ENCODE results near the gene CXorf38.

- no peak for TF ChIP-seq POLR2A (IDR thresholded peaks at IDR 0.05; ENCODE audit: low read depth)
- no peak for TF ChIP-seq POLR2AphosphoS5 (IDR thresholded peaks at IDR 0.05)
- no peak for TF ChIP-seq CTCF (IDR thresholded peaks at IDR 0.05)
- TF ChIP-seq EP300 (IDR thresholded peaks at IDR 0.05), result no peak
Measured at GRCh38 chrX:40617566-40617965, 29.8 kb downstream of the CXorf38 start.

All from esophagus muscularis mucosa (tissue), 4 donors.